NCI-H1092 treated with DMSO at 0.1 percent for 48 hours (cell line): ENCODE measurements around the gene CCNT1.
"Not testable (repeated sequence)": the region's sequence is repeated elsewhere in the genome, so short reads cannot be mapped to it uniquely, and the experiment has no call there.

ENCODE experiments used
- DNase-seq: peaks from one replicate; lab custom pipeline; 2025; lab: John Stamatoyannopoulos, UW

CCNT1 gene

DNA sequence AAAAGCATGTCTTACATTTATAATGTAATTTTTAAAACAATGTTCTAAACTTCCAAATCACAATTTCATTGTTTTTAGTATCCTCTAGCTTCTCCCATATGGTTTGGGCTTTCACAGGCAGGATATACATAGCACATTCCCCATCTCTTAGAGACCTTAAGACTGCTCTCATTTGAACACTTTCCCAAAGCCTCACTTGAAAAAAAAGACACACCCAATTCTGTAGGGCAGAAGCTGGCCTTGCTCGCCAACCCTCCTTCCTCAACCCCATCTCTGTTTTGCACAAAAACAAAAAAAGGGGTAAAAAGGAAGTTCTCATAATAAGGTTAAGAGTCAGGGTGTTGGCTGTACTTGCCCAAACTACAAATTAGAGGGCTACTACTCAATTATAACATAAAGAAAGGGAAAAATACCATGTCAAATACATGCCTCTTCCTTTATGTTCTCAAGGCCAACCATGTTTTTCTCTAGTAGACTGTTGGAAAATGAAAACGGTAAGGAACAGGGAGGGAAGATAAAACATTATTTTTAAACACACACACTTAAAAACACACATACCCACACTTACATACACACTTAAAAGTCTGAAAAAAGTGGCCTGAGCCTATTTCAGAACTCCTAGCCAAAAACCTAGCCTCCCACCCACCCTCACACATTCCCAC is 24.6 kb downstream of the CCNT1 start:
- no peak for DNase-seq

DNA sequence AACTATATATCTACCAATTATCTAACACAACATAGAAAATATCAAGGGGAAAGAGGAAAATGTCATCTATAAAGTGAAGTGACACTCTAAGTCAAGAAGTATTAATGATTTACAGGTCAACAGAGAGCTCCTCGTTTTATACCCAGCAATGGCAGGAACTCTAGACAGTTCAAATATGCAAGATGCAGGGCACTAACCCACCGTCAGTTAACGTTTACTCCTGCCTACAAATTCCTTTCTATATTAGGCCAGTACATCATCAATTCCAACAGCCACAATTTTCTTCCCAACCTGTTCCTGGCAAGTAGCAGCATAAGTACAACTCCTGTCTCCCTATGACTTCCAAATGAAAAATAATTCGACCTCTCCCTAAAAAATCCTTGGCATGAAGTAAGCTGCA is 25.5 kb downstream of the CCNT1 start:
- no peak for DNase-seq

DNA sequence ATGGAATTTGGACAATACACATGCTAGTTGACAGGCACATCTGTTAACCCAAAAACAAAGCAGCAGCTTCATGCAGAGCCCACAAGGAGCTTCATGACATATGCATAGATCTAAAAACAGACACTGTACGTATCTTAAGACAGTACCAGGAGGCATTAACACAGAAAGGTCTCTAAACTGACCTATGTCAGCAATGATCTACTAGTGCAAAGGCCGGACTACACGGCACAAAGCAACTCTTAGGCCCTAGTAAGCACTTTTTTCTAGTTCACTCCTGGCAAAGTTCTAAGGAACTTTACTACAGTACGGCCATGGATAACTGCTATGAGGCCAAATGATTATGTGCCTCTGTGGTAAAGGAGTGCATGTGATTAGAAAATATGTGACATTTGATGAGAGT is 26.1 kb downstream of the CCNT1 start:
- DNase-seq = no peak

DNA sequence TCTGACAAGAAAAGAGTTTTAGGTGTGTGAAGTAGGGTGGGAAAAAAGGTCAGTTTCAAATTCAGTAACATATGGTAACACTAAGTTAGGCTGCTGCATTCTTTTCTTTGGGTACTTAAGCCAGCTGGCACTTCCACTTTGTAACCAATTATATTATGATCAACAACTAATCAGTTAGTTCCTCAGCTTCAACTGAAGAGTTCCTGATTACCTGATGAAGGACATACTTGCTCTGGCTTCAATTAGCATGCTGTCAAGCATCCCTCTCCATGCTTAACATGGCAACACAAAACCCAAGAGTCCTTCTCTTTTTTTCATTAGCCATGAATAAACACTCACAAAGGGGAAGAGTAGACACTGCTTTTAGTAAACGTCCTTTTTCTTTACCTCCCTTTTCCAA is 27.7 kb downstream of the CCNT1 start:
- DNase-seq = no peak

DNA sequence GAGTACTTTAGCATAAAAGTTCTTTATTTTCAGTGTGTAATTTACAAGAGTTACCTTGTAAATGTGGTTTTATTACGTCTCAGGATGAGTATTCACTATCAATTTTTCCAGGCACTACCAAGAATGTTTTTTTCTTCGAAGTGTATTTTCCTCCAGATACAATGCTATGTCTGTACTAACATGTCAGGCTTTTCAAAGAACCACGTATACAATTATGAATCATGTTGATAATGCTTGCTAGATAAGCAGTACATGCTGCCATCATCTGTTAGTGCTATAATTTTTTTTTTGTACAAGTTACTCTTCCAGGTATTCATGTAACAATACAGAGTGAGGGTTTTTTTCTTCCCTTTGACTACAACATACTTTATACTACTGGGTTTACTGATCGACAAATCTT is 28.9 kb downstream of the CCNT1 start:
- DNase-seq = no peak

DNA sequence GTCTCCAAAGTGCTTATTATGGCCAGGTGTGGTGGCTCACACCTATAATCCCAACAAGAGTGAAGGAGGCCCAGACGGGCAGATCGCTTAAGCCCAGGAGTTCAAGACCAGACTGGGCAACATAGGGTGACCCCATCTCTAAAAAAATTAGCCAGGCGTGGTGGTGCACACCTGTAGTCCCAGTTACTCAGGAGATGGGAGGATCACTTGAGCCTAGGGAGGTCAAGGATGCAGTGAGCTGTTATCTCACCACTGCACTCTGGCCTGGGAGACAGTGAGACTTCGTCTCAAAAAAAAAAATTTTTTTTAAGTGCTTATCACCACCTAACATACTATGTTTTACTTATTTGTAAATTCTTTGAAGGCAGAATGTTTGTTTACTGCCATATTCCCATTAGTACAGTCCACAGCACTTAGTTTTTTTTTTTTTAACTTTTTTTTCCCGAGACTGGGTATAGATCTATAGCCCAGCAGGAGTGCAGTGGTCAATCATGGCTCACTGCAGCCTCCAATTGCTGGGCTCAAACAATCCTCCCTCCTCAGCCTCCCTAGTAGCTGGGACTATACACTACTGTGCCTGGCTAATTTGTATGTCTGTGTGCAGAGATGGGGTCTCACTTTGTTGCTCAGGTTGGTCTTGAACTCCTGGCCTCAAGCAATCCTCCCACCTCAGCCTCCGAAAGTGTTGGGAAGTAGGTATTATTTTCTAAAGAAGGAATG is 29.7 kb downstream of the CCNT1 start:
- no peak for DNase-seq

DNA sequence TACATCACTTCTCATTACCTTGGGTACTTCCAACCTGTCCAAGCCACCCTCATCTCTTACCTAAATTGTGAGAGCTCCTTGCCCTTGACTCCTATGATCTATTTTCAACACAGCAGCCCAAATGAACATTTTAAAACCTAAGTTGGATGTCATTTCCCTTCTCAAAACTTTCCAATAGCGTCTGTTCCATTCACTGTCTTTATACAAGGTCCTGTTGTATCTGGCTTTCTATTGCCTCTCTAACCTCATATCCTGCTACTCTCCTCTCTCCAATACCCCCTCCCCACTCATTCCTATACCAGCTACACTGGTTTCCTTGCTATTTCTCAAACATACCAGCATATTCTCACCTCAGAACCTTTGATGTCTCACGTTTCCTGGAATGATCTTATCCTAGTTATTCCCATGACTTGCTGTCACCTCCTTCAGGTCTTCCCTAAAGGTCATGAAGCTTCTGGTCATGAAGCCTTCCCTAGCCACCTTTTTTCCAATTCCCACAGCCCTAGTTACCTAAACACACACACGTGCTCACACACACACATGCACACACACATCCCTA is 30.4 kb downstream of the CCNT1 start:
- DNase-seq = no peak

DNA sequence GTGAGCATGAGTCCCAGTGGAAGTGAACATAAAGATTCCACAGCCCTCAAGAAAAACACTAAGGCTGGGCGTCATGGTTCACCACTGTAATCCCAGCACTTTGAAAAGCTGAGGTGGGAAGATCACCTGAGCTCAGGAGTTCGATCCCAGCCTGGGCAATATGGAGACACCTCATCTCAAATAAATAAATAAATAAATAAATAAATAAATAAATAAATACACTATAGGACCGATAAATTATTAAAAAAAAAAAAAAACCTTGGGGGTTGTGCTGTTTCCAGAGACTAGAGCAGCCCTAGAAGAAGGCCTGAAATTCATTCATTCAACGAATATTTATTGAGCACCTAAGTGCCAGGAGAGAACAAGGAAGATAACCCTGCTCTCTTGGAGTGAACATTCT is 33.0 kb downstream of the CCNT1 start:
- DNase-seq = no peak

DNA sequence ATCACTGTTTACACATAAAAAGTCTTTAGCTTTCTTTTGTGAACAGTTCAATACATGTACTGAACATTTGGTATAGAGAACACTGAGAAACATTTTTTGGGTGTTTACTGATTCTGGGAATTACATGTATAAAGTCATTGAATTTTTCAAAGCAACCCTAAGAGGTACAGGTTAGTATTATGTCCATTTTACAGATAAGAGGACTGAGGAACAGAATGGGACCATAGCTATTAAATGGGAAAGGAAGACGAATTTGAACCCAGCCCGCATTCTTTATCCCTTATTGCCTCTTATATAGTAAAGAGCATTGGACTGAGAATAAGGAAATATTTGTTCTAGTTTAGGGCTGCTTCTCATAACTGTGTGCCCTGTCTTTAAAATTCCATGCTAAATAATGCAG is 33.6 kb downstream of the CCNT1 start:
- DNase-seq = no peak

DNA sequence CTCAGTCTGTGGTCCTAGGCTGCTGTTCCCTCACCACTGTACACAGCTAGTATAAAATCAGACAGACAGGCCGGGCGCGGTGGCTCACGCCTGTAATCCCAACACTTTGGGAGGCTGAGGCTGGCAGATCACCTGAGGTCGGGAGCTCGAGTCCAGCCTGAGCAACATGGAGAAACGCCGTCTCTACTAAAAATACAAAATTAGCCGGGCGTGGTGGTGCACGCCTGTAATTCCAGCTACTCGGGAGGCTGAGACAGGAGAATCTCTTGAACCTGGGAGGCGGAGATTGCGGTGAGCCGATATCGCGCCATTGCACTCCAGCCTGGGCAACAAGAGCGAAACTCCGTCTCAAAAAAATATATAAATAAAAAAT is 34.0 kb downstream of the CCNT1 start:
- not testable (repeated sequence) for DNase-seq

DNA sequence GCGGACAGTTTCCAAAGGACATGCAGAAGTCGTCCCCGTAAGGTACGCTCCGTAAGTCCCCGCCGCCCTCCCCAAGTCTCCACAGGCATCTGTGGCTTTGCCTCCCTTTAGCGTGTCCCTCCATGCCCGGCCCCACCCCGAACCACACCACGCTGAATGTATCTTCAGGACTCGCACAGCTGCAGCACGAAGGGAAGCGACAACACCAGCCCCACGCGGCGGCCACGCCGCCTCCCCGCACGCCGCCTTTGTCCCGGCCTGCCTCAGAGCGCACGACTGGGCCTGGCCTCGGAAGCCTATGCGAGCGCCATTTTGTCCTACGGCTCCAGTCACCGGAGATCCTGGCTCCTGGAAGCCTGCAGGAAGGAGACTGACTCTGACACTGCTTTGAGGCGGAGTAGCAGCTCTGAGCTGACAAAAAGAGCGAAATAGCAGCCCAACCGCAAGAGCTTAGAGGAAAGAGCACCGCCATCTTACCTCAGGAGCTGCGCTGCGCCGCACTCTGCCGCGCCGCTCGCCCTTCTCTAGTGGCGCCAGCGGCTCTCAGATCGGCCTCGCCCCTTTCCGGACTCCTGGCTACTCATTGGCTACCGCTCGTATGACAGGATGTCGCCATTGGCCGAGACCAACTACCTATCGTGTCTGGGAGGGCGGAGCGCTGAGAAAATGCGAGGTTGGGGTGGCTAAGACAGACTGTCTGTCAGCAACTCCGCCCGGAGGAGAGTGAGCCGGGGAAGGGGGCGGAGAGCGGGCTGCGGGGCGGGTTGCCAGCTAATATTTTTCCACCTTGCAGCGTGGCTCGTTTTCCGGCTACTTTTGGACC is 34.6 kb downstream of the CCNT1 start, which contains the start of gene KANSL2:
Gene KANSL2 (minus strand): TSS at position 529 of the 823 bp plus-strand sequence. CDS start 606 bp downstream, outside the sequence.
- peak; percentile 93 for DNase-seq

DNA sequence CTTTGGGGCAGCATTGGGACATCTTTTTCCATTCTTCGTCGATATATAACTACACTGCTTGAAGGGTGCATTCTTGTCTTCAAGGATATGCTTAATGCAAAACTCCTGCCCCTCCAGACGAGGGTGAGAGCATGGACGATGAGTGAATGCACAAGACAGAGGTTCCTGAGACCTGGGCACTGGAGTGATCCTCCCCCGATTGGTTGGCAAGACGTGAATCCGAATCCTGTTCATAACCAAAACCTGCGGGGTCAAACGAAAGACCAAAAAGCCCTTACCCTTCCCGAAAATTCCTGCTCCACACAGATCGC is 35.2 kb downstream of the CCNT1 start:
- DNase-seq = peak; percentile 19

DNA sequence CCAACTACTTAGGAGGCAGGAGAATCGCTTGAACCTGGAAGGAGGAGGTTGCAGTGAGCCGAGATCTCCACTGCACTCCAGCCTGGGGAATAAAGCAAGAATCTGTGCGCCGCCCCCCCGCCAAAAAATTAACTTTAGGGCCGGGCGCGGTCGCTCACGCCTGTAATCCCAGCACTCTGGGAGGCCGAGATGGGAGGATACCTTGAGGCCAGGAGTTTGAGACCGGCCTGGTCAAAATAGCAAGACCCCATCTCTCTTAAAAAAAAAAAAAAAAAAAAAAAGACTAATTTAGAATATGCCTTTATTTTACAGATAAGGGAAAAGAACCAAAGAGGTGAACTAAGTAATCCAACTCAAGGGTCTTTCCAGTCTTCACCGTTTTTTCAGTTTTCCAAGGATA is 35.6 kb downstream of the CCNT1 start:
- no peak for DNase-seq

DNA sequence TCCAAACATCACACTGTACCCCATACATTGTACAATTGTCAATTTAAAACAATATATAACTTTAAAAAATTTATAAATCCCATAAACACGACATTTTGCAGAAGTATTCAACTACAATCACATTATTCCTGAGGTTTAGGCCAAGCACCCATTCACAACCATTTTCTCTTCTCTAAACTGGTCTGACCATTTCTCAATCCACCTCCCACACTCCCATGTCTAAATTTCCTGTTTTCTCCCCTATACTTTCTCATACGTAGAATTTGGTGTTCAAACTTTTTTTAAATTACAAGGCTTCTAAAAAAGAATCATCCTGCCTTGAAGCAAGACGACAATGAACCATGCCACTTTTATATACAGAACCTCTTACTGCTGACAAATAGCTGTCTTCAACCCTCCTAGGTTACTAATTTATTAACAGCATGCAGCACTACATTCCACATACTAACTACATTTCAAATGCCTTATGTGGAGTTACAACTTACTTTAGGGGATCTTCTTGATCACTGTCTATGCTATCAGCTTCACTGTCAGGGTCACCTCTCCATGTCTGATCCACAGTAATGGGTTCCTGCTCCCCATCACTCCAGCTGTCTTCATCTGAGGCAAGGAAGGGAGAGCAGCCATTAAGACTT is 37.8 kb downstream of the CCNT1 start:
- no peak for DNase-seq

DNA sequence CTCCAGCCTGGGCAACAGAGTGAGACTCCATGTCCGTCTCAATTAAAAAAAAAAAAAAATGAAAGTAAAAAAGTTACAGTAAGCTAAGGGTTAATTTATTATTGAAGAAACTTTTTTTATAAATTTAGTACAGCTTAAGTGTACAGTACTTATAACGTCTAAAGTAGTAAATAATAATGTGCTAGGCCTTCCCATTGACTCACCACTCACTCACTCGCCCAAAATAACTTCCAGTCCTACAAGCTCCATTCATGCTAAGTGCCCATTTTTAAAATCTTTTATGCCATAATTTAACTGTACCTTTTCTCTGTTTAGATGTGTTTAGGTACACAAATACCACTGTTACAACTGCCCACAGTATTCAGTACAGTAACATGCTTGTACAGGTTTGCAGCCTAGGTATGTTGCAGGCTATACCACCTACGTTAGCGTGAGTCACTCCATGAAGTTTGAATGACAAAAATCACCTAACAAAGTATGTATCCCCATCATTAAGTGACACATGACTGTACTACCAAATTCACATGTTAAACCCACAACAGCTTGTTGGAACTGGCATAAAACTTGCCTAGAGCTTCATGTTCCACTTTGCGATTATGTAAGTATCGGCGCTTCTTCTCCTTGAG is 45.2 kb downstream of the CCNT1 start:
- no peak for DNase-seq

DNA sequence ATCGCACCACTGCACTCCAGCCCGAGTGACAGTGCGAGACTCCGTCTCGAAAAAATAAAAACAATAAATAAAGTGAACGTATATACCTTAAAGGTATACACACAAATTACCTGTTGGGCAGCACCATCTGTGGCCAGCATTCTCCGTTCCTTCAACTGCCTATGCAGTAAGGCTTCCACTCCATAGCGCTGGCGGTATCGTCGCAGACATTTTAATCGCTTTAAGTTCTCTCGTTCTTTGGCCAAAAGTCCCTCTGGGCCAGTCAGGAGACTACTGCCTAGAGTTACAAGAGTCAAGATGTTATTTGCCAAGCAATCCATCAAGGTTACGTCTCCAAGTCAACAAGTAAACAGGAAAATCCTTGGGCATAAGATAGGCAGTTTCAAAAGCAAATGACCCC is 47.5 kb downstream of the CCNT1 start:
- DNase-seq = no peak

DNA sequence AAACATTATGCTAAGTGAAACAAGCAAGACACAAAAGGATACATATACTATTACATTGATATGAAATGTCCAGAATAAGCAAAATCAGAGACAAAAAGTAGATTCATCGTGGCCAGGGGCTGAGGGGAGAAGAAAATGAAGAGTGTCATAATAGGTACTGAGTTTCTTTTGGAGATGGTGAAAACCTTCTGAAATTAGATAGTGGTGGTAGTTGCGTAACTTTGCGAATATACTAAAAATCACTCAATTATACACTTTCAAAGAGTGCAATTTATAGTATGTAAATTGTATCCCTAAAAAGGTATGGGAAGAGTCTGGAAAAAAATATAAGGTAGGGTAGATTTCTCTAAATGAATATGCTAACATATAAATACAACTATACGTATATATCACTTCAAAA is 56.6 kb downstream of the CCNT1 start:
- no peak for DNase-seq

DNA sequence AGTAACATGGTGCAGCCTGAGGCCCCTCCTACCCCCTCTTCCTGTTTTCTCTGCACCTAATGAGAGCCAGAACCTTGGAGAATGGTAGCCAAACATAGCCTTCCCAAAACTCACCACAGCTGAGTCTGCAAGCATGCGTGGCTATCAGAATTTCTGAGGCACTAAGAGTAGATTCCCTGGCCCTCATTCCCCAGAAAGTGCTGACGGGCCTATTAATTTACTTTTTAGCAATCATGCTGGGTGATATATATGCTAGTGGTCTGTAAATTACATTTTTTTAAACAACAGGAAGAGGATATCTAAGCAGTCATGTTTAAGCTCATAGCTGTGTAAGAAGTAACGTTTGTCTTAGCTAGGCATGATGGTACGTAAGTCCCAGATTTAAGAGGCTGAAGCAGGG is 64.8 kb downstream of the CCNT1 start:
- DNase-seq = no peak

DNA sequence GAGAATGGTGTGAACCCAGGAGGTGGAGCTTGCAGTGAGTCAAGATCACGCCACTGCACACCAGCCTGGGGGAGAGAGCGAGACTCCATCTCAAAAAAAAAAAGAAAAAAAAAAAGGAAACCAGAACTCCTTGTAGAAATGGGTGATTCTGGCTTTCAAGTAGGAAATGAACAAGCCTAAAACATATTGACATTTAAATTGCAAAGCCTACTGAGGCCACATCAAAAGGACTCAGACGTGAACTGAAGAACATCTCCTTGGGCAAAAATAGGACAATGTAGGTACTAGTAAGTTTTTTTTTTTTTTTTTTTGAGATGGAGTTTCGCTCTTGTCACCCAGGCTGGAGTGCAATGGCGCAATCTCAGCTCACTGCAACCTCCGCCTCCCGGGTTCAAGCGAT is 71.2 kb downstream of the CCNT1 start:
- DNase-seq = not testable (repeated sequence)

DNA sequence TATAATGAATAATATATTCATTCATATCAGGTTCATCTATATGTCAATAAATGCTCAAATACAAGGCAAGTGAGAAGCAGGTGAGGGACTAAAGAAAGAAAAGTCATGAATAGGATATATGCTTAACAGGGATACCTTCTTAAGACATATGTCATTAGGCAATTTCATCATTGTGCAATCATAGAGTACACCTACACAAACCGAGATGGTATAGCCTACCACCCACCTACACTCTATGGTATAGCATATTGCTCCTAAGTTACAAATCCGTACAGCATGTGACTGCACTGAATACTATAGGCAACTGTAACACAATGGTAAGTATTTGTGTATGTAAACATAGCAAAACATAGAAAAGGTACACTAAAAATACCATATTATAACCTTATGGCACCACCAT is 73.5 kb downstream of the CCNT1 start:
- no peak for DNase-seq

DNA sequence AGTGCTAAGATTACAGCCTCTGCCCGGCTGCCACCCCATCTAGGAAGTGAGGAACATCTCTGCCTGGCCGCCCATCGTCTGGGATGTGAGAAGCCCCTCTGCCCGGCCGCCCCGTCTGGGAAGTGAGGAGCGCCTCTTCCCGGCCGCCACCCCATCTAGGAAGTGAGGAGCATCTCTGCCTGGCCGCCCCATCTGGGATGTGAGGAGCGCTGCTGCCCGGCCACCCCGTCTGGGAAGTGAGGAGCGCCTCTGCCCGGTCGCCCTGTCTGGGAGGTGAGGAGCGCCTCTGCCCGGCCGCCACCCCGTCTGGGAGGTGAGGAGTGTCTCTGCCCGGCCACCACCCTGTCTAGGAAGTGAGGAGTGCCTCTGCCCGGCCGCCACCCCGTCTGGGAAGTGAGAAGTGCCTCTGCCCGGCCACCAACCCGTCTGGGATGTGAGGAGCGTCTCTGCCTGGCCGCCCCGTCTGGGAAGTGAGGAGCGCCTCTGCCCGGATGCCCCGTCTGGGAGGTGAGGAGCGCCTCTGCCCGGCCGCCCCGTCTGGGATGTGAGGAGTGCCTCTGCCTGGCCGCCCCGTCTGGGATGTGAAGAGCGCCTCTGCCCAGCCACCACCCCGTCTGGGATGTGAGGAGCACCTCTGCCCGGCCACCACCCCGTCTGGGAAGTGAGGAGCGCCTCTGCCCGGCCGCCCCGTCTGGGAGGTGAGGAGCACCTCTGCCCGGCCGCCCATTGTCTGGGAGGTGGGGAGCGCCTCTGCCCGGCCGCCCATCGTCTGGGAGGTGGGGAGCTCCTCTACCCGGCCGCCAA is 74.6 kb downstream of the CCNT1 start:
- DNase-seq = not testable (repeated sequence)
